Measurements from ENCODE around the gene CHAF1A. TPM values are rescaled to one million over a fixed set of nuclear protein-coding genes. Genes with fewer than 3 reads are reported as not detected.

CHAF1A gene
- polyA plus RNA-seq, 1 donor from 2014 or later = 9.4 TPM

GRCh38 chr19:4389064-4389375 lies 13.4 kb upstream of the CHAF1A start:
- H3K4me2 ChIP-seq (ENCODE audit: low read length) = no peak overlapping the region
- H3K79me2 ChIP-seq (replicated peaks; ENCODE audit: insufficient read depth, low read length) = peaks cover 12% of the 10 kb centered on the region
- H3K9me2 ChIP-seq (ENCODE audit: insufficient read depth, low read length) = no peaks in the 10 kb centered on the region
- H2AFZ ChIP-seq (ENCODE audit: low read depth, low read length) = no peak overlapping the region
- no peak overlapping the region for H3K9ac ChIP-seq (ENCODE audit: low read length)
- no peaks in the 10 kb centered on the region for H3F3A ChIP-seq (ENCODE audit: insufficient read depth, low read length, poor library complexity, severe bottlenecking)
- no peaks in the 10 kb centered on the region for H3K36me3 ChIP-seq (ENCODE audit: insufficient read depth, low read length)
- H4K20me1 ChIP-seq (ENCODE audit: insufficient read depth) = no peaks in the 10 kb centered on the region
- no peak overlapping the region for H3K4me3 ChIP-seq (ENCODE audit: low read length)
- H3K9me3 ChIP-seq (ENCODE audit: low read length) = no peaks in the 10 kb centered on the region
- peak overlapping the region; percentile 12 for H3K27ac ChIP-seq (ENCODE audit: low read length)
- H3K27me3 ChIP-seq (ENCODE audit: insufficient read depth, low read depth, low read length) = no peaks in the 10 kb centered on the region
- TF ChIP-seq RAD21 (conservative IDR thresholded peaks at IDR 0.05) (no peak), REST (IDR thresholded peaks at IDR 0.05; ENCODE audit: borderline replicate concordance) (no peak), CTCF (IDR thresholded peaks at IDR 0.05; ENCODE audit: poor library complexity, severe bottlenecking) (no peak), SMC3 (conservative IDR thresholded peaks at IDR 0.05; ENCODE audit: poor library complexity) (no peak), EZH2 (IDR thresholded peaks at IDR 0.05; ENCODE audit: borderline replicate concordance, insufficient read depth, low read length, poor library complexity, severe bottlenecking) (no peak), POLR2AphosphoS5 (IDR thresholded peaks at IDR 0.05) (no peak), EP300 (conservative IDR thresholded peaks at IDR 0.05; ENCODE audit: poor library complexity, severe bottlenecking) (no peak), MXI1 (conservative IDR thresholded peaks at IDR 0.05; ENCODE audit: poor library complexity, severe bottlenecking) (no peak), TAF1 (IDR thresholded peaks at IDR 0.05; ENCODE audit: low read depth) (no peak)

GRCh38 chr19:4389511-4390016 lies 12.9 kb upstream of the CHAF1A start:
- H2AFZ ChIP-seq (ENCODE audit: low read depth, low read length) = no peak overlapping the region
- H3K27me3 ChIP-seq (ENCODE audit: insufficient read depth, low read depth, low read length) = no peaks in the 10 kb centered on the region
- no peak for TF ChIP-seq TAF1 (IDR thresholded peaks at IDR 0.05; ENCODE audit: low read depth)
- no peaks in the 10 kb centered on the region for H3K36me3 ChIP-seq (ENCODE audit: insufficient read depth, low read length)
- H3F3A ChIP-seq (ENCODE audit: insufficient read depth, low read length, poor library complexity, severe bottlenecking) = no peaks in the 10 kb centered on the region
- no peaks in the 10 kb centered on the region for H3K9me2 ChIP-seq (ENCODE audit: insufficient read depth, low read length)
- peak overlapping the region; percentile 65 for H3K9ac ChIP-seq (ENCODE audit: low read length)
- H3K9me3 ChIP-seq (ENCODE audit: low read length) = no peaks in the 10 kb centered on the region
- peak overlapping the region; percentile 54 for H3K4me3 ChIP-seq (ENCODE audit: low read length)
- peaks cover 15% of the 10 kb centered on the region for H3K79me2 ChIP-seq (replicated peaks; ENCODE audit: insufficient read depth, low read length)
- no peak overlapping the region for H3K4me2 ChIP-seq (ENCODE audit: low read length)
- H3K27ac ChIP-seq (ENCODE audit: low read length) = peak overlapping the region; percentile 88
- H4K20me1 ChIP-seq (ENCODE audit: insufficient read depth) = no peaks in the 10 kb centered on the region
